HG03378 (cell line): ENCODE results near the gene LSM3.
"Not testable (repeated sequence)": the region's sequence is repeated elsewhere in the genome, so short reads cannot be mapped to it uniquely, and the experiment has no call there.

ENCODE experiments used
- ATAC-seq: cut with Tn5 transposase; IDR thresholded peaks from one replicate; pipeline ENCODE4 v1.9.1; 2021; ENCODE audit warnings: mild to moderate bottlenecking, moderate library complexity; ENCODE audit not compliant: unreplicated experiment

The LSM3 gene

DNA sequence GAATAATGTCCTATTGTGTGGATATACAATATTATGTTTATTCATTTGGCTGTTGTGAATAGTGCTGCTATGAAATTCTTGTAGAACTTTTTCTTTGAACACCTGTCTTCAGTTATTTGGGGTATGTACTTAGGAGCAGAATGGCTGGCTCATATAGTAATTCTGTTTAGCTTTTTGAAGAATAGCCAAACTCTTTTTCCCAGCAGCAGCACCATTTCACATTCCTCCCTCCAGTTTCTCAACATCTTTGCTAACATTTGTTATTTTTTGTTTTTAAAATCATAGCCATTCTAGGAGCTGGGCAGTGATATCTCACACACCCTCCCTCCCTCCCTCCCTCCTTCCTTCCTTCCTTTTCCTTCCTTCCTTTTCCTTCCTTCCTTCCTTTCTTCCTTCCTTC is 39.7 kb downstream of the LSM3 start:
- ATAC-seq, result no peak

DNA sequence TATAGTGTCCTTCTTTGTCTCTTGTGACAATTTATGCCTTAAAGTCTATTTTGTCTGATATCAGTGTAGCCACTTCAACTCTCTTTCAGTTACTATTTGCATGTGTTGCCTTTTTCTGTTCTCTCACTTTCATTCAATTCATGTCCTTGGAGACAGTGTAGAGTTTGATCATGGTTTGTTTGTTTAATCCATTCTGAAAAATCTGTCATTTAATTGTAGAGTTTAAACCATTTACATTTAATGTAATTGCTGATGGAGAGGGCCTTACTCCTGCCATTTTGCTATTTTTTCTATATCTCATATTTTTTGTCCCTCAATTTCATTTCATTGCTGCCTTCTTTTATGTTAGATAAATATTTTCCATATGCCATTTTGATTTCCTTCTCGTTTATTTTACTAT is 42.3 kb downstream of the LSM3 start:
- no peak for ATAC-seq

DNA sequence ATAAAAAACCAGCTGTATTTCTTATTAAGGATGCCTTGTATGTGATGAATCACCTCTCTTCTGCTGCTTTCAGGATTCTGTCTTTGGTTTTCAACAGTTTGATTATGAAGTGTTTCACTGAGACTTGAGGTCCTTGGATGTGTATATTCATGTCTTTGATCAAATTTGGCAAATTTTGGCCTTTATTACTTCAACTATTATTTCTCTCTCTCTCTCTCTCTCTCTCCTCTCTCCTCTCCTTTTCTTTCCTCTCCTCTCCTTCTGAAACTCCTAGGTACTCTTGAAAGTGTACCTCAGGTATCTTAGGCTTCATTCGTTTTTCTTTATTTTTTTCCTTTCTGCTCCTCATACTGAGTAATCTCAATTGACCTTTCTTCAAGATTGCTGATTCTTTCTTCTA is 43.3 kb downstream of the LSM3 start:
- no peak for ATAC-seq

DNA sequence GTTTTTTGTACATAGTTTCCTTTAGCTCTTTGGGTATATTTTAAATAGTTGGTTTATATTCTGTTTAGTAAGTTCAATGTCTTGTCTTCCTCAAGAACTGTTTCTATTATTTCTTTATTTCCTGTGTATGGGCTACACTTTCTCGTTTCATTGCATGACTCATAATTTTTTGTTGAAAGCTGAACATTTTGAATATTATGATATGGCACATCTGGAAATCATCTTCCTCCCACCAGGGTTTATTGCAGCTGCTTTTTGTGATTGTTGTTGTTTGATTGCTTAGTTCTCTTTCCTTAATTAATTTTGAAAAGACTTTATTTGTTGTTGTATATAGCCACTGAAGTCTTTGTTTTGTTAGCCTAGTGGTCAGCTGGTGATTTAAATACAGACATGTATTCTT is 43.8 kb downstream of the LSM3 start:
- ATAC-seq, result no peak

DNA sequence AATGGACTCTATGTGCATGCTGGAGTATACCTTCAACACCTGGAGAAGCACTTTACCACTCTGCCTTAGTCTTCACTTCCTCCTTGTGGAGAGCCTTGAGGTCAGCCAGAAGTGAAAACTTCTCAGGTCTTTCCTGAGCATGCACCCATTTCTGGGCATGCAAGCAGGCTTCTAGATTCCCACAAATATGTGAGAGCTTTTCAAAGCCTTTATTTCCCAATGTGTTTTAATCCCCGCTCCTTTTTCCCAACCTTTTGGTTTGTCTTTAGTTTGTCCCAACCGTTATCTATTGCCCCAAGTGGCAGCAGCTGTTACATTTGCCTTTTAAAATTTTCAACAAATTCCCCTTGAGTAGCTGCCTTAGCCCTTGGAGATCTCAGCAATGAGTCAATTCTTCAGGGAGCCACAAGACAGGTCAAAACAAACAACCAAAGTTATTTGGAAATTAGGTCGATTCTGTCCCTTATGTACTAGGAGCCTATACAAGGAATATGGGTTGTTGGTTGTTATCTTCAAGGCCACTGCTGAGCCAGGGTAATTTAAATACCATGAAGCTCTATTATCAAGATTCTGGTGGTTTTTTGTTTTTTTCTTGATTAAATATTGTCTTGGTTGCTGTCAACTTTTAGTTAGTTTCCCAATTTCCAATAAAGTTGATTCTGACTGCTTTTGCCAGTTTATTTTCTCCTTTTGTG is 44.4 kb downstream of the LSM3 start:
- no peak for ATAC-seq

DNA sequence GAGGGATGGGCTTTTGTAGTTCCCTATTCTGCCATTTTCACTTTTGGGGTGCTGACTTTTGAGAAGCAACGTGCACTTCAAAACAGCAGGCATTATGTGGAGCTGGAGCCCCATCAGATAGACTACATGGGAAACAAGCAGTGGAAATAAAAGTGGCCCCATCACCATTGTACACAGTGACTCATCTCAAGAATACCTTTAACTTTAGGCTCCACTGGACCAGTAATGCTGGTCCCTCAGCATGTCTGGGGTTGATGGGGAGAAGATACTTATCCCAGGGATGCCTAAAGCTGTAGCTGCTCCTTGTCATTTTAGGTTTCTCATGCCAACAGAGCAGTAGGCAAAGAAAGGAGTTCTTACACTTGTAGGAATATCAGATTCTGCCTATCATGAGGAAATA is 45.0 kb downstream of the LSM3 start:
- no peak for ATAC-seq

DNA sequence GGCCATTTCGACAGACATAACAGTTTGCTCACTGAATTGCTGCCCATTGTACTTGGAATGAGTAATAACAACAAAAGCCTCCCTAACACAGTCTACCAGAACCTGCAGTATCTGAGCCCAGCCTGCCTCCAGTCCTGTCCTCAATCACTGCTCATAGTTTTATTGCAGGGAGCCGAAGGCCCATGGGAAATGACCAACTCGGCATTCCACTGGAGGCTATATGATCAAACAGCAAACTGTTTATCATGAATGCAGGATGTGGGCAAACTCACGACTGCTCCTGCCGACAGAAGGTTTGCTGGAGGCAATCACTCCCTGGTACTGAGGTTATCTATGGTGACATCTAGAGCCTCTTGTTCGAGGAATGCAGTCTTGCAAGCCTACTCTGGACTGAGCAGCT is 46.3 kb downstream of the LSM3 start:
- no peak for ATAC-seq

DNA sequence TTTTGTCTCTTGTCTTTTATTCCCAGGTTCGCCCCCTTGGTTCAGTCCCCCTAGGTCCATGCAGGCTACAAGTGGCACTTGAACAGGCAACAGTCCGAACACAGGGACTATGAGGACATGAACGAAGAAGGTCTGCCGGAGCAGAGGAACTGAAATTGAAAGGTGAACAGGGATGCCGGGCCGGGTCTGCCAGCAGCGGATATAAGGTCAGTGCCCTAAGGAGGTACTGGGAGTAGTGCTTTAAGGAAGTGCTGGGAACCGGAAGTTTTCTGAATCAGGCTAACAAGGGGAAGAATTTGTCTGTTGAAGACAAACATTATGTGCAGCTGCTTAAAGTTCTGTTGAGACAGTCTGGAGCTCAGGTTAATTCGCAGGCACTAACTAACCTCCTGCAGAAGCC is 46.8 kb downstream of the LSM3 start:
- ATAC-seq, result no peak

DNA sequence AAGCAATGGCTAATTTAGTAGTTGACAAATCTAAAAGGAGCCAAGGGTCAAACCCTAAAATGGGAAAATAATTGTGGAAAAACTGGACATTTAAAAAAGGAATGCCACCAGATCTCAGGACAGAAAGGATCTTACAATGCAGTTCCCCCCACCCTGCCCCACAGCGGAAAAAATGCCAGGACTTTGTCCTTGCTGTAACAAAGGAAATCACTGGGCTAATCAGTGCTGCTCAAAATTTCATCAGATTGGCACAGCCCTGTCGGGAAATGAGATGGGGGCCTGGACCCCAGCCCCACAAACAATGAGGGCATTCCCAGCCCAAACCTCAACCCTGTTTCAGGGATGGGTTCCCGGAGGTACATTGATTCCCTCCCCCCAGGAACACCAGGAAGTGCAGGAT is 47.7 kb downstream of the LSM3 start:
- not testable (repeated sequence) for ATAC-seq

DNA sequence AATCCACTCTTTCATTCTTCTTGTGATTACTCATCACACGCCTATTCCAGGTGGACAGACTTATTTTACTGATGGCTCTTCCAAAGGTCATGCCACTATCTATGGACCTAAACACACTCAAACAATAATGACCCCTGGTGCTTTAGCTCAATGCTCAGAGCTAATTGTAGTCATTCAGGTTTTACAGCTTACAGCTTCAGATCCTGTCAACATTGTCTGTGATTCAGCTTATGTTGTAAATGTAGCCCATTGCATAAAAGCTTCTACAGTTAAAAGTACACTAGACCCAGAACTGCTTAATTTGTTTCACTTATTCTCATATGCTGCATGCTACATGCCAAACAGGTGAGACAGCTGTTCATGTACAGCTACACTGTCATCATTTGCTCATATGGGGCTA is 49.2 kb downstream of the LSM3 start:
- ATAC-seq, result no peak

DNA sequence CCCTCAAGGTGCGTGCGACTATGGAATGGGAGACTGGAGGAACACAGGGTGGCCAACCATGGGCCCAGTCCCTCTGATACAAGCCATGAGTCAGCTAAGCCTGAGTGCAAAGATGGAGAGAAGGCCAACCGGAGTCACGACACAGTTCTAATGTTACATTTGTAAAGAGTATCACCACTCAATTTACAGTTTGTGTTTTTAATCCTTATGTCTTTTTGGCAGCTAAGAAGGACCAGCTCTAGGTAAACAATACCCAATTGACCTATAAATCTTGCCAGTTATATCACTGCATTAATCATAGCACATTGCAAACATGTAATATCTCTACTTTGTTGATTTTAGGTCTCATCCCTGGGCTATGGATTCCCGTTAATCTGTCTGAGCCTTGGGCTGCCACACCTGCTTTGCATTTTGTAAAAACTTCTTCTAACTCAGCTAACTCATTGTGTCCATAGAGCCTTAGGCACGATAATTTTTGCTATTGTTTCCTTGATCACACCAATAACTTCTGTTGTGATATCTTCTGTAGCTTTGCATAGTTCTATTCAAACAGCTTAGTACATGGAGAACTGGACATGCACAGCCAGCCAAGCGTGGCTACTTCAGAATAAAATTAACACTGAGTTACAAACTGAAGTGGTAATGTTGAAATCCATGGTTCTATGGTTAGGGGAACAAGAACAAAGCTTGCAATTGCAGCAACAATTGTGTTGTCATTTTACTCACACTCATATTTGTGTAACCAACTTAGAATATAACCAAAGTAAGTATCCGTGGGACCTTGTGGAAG is 50.3 kb downstream of the LSM3 start:
- no peak for ATAC-seq

DNA sequence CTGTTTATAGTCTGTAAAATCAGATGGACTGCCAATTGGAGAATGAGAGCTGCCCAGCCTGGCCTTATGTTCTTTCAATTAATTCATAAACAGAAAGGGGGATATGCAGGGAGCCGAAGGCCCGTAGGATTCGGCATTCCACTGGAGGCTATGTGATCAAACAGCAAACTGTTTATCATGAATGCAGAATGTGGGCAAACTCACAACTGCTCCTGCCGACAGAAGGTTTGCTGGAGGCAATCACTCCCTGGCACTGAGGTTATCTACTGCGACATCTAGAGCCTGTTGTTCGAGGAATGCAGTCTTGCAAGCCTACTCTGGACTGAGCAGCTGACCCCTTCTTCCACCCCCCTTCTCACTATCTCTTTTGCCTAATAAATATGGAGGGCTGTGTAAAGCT is 51.1 kb downstream of the LSM3 start:
- ATAC-seq, result not testable (repeated sequence)

DNA sequence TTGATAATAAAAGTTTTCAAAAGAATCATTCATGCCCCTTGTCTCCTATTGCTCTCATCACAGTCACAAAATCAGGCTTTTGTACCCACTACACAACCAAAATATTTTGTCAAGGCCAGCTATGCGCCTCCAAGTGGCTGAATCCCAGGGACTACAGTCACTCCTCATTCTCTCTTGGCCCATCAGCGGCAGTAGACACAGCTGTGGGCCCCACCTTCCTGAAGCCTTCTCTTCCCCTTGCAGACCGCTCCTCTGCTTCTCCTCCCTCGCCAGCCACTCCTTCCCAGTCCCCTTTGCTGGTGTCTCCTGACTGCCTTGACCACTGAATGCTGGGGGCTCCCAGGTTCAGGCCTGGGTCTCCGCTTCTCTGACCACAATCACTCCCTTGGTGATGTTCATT is 52.1 kb downstream of the LSM3 start:
- no peak for ATAC-seq

DNA sequence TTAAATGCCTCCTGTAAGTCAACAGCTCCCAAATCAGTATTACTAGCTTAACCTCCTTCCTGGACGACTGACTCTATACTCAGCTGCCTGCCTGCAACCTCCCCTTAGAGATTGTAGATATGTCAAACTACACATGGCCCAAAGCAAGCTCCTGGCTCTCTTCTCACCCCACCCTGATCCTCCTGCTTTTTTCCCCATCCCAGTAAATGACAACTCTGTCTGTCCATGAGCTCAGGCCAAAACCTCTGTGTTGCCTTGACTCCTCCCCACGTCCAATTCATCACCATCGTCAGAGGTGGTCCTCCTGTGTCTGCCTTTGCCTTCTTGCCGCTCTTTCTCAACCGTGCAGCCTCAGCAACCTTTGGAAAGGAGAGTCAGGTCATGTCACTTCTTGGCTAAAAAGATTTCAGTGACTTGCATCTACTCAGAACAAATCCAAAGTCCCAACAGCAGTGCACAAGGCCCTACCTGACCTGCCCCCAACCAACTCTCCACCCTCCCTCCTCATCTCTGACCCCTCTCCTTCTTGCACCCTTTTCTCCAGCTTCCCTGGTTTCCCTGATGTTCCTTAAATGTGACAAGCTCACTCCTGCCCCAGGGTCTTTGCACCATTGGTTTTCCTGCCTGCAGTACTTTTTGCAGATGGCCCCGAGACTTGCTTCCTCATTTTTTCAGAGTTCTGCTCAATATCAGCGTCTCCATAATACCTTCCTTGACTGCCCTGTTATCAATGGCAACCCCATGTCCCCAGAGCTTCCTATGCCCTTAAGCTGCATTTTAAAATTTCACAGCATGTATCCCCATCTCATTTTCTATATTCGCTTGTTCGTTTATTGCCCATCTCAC is 52.8 kb downstream of the LSM3 start:
- no peak for ATAC-seq

DNA sequence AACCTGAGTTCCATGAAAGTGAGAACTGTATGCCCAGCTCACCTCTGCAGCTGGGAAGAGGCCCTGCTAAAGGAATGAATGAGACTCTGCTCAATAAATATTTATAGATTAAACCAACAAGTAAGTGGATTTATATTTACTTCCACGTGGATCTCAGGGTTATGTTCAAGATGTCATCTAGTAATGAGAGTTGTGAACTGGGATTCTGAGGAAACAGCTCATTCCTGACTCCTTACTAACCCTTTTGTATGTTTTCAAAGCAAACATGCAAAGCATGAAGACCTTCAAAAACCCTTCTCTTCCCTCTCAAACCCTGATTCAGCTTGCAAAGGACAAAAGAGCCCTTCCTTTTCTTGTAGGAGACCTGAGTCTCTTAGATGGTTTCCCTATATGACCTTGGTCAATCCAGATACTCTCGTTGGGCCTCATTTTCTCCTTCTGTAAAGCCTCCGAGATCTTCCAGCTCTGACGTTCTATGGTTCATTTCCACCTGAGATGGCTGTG is 53.4 kb downstream of the LSM3 start:
- no peak for ATAC-seq

DNA sequence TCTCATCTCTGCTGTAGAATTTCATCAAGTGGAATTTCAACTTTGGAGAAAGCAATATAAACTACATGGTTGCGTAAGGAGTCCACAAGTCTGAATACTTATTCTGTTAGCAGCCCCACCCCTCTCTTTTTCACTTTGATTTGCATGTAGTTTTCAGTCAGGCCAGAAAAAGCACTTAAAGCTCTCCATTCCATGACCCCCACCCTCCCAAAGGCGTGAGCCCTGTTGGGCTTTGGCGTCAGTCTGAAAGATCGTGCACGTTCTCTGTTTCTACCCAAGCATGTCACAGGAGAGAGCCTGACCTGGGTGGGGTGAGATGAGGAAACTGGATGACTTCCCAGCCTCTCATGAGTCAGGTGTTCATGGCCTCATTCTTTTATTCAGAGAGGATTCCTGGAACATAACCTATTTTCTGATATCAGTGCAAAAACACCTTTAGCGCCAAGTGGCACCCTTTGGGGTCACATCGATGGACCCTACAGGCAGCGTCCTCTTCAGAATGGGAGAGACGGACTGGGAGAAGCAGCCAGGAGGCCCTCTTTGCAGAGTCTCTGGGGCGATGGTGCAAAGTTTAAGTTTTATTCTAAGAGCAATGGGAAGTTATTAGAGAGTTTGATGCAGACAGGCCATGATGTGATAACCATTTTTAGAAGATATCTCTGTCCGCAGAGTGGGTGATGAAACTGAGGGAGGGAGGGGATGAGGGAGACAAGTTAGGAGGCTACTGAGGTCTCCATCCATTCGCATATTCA is 55.8 kb downstream of the LSM3 start:
- no peak for ATAC-seq

DNA sequence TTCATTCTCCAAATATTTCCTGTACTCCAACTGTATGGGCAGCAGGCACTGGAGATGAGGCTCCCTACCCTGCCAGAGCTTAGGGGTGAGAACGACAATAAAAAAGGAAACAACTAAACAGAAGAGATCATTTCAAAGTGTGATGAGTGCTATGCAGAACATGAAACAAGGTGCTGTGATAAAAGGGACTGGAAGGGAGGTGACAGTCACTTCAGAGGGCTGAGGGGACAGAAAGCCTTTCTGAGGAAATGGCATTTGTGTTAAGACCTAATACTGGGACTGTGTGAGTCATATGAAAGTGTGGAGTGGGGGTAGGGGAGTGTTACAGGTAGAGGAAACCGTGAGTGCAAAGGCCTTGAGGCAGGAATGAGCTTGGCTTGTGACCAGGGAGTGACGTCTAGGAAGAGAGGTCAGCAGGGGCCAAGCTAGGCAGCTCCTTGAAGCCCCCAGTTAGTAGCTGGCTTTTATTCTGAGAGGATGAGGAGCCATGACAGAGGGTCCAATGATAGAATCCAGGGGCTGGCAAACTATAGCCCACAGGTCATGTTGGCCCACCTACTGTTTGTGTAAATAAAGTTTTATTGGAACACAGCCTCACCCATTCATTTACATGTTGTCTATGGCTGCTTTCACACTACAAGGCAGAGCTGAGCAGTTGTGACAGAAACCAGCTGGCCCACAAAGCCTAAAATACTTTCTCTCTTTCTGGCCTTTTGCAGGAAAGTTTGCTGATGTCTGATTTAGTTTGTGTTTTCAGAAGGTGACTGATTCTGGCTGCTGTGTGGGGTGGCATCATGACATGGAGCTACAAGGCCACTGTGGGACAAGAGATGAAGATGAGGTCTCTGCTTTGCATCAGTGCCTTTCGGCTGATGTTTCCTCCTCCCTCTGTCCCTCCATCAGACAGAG is 56.6 kb downstream of the LSM3 start:
- no peak for ATAC-seq

DNA sequence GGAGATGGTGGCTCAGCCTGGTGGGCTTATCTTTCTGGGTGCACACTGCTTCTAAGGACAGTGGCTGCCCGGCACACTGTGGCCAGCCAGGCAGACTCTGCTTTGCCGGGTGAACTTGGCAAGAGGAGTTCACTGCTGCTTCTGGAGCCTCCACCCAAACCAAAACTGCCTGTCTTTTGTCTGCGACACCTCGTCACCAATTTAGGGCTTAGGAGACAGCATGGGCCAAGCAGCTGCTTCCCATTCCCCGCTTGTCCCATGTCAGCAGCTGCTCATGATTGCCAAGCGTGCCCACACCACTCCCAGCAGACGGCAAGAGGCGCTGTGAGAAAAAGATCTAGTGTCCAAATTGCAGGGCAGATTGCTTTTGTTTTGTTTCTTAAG is 57.3 kb downstream of the LSM3 start:
- no peak for ATAC-seq

DNA sequence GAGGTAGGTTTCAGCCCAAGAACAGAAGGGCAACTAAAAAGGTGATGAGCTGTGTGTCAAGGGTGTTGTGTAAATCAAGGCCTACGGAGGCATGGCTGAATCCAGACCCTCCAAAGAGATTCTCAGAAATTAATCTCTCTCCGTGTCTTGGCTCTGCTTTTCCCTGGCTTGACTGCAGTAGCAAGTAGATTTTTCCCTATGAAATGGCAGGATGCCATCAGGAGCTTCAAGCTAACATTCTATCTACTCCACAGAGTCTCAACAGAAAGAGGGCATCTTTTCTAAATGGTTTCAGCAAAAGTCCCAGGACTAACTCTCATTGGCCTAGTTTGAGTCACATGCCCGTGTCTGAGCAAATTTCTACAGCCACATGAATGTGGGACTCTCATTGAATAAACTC is 58.3 kb downstream of the LSM3 start:
- ATAC-seq, result no peak

DNA sequence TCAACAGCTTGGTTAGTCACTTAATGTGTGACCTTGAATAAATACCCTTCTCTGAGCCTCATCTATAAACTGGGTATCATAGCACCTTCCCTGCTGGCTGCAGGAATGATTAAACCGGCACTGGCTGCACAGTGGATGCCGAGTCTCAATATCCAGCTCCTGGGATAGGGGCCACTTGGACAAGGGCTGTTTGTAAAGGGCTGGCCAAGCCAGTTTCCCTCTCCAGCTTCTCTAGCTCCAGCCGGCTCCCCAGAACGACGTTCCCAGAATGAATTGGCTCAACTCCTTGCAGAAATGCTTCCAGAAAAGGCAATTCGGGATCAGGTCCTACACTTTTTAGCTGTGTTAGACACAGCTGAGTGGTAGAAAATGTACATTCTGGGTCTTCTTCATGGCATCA is 58.8 kb downstream of the LSM3 start:
- no peak for ATAC-seq
